ENCODE results near the gene MNDA. TPM values are rescaled to one million over a fixed set of nuclear protein-coding genes. Genes with fewer than 3 reads are reported as not detected.

The MNDA gene
- total RNA-seq, 1 experiment from 2014 or later = not detected

DNA sequence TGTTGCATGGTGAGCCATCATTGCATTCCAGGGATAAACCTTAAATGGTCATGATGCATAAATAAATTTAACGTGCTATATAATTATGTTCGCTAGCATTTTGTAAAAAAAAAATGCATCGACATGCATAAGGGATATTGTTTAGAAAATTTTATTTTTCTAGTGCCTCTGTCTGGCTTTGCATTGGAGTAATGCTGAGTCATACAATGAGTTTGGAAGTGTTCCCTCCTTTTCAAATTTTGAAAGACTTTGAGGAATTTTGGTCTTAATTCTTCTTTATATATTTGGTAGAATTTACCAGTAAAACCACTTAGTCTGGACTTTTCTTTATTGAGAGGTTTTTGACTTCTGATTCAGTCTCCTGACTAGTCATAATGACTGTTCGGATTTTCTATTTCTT, 4.9 kb downstream of the MNDA start:
- Histone ChIP-seq H4K20me1 (ENCODE audit: control insufficient read depth, insufficient read depth, insufficient read length) (no peaks in the 10 kb centered on the region), H3K18ac (ENCODE audit: insufficient read length, low read depth, low read length) (no peak overlapping the region), H3K27me3 (ENCODE audit: insufficient read depth, low read length) (no peaks in the 10 kb centered on the region), H3K79me1 (ENCODE audit: insufficient read depth, low read depth, low read length, poor library complexity, severe bottlenecking) (no peaks in the 10 kb centered on the region), H3K56ac (ENCODE audit: insufficient read length, low read depth, low read length) (no peak overlapping the region), H4K5ac (ENCODE audit: insufficient read length, low read depth, low read length) (no peak overlapping the region), H2BK12ac (ENCODE audit: insufficient read length, low read depth, low read length) (no peak overlapping the region), H3K4ac (ENCODE audit: low read depth, low read length) (no peak overlapping the region), H3K27ac (ENCODE audit: insufficient read length, low read depth, low read length) (no peak overlapping the region), H3K4me1 (ENCODE audit: insufficient read depth, low read length) (no peaks in the 10 kb centered on the region), H3K14ac (ENCODE audit: insufficient read depth, low read length) (no peak overlapping the region), H2BK20ac (ENCODE audit: low read depth, low read length, poor library complexity, severe bottlenecking) (no peak overlapping the region), H2BK5ac (ENCODE audit: insufficient read length, low read length) (no peak overlapping the region), H2BK120ac (ENCODE audit: low read depth, low read length, poor library complexity, severe bottlenecking) (no peak overlapping the region), H3K9ac (ENCODE audit: extremely low read depth, insufficient read length, low read length) (no peak overlapping the region), H3K4me2 (ENCODE audit: insufficient read depth, insufficient read length, low read length) (no peak overlapping the region), H4K8ac (replicated peaks; ENCODE audit: insufficient read length, low read depth, low read length) (no peak overlapping the region), H3K79me2 (ENCODE audit: insufficient read depth, low read length) (no peaks in the 10 kb centered on the region), H2AFZ (ENCODE audit: low read length) (no peak overlapping the region), H3K9me3 (ENCODE audit: control insufficient read depth, low read depth, low read length) (no peaks in the 10 kb centered on the region), H2AK5ac (ENCODE audit: insufficient read length, low read length) (no peak overlapping the region), H3T11ph (ENCODE audit: low read length) (no peak overlapping the region), H3K23me2 (ENCODE audit: insufficient read length, low read depth, low read length, poor library complexity, severe bottlenecking) (no peaks in the 10 kb centered on the region), H4K91ac (ENCODE audit: insufficient read length, low read depth, low read length) (no peak overlapping the region), H3K23ac (ENCODE audit: insufficient read length, low read depth, low read length) (no peak overlapping the region), H2BK15ac (ENCODE audit: low read depth, low read length) (no peak overlapping the region)
- Mint-ChIP-seq H3K4me3 (no peak overlapping the region), H3K27me3 (ENCODE audit: low read depth) (no peaks in the 10 kb centered on the region), H3K4me1 (no peaks in the 10 kb centered on the region), H3K9me3 (no peaks in the 10 kb centered on the region; a peak in 1 of 5 replicates), H3K36me3 (ENCODE audit: insufficient read depth in 1 of 3, low read depth in 3 of 3) (no peaks in the 10 kb centered on the region), H3K27ac (no peak overlapping the region)
- no peak for DNase-seq
- no CpG with 5 or more reads among the region's 4 CpGs for WGBS (ENCODE audit: extremely low coverage, insufficient read length, low lambda C conversion rate)
- TF ChIP-seq, protein P1, sequence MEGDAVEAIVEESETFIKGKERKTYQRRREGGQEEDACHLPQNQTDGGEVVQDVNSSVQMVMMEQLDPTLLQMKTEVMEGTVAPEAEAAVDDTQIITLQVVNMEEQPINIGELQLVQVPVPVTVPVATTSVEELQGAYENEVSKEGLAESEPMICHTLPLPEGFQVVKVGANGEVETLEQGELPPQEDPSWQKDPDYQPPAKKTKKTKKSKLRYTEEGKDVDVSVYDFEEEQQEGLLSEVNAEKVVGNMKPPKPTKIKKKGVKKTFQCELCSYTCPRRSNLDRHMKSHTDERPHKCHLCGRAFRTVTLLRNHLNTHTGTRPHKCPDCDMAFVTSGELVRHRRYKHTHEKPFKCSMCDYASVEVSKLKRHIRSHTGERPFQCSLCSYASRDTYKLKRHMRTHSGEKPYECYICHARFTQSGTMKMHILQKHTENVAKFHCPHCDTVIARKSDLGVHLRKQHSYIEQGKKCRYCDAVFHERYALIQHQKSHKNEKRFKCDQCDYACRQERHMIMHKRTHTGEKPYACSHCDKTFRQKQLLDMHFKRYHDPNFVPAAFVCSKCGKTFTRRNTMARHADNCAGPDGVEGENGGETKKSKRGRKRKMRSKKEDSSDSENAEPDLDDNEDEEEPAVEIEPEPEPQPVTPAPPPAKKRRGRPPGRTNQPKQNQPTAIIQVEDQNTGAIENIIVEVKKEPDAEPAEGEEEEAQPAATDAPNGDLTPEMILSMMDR (conservative IDR thresholded peaks at IDR 0.05) = no peak

Measured in H9 (cell line).